Stomach (tissue), 9 donors: ENCODE results near the gene ETNK2. TPM values are rescaled to one million over a fixed set of nuclear protein-coding genes. Genes with fewer than 3 reads are reported as not detected.
A peak's percentile ranks its signal among the peaks of the same experiment; 100 is the strongest.

Experiments used
- DNase-seq, 2 donors: peaks; one replicate each; pipeline versions ENCODE4 v3.0.0 to v3.0.0-alpha.2; 2013 to 2019
- H3K27ac ChIP-seq, 5 donors: fragments of 200-600 bp in 4 of 5; sonication (generic) in 4 of 5; one replicate each; pipeline ENCODE4 v1.5.1; 2013 to 2019; ENCODE audit warnings: mild to moderate bottlenecking in 1 of 5, moderate library complexity in 1 of 5
- H3K27me3 ChIP-seq, 3 donors: fragments of 200-600 bp; sonication (generic); one replicate each; pipeline ENCODE4 v1.5.1; 2017 to 2019; ENCODE audit warnings: mixed run types in 1 of 3
- H3K36me3 ChIP-seq, 4 donors: fragments of 200-600 bp; sonication (generic); 1 replicate in 3 of 4; 2 replicates in 1 of 4; pipeline ENCODE4 v1.5.1; 2016 to 2019
- H3K4me1 ChIP-seq, 4 donors: fragments of 200-600 bp; sonication (generic); one replicate each; pipeline ENCODE4 v1.5.1; 2016 to 2019
- H3K4me3 ChIP-seq, 4 donors: fragments of 200-600 bp; sonication (generic) in 3 of 4; one replicate each; pipeline ENCODE4 v1.5.1; 2016 to 2019; ENCODE audit warnings: mild to moderate bottlenecking in 1 of 4
- H3K9me3 ChIP-seq, 4 donors: fragments of 200-600 bp; sonication (generic); one replicate each; pipeline ENCODE4 v1.5.1; 2016 to 2019
- EP300 ChIP-seq: sonication (generic); formaldehyde crosslinking; IDR thresholded peaks from one replicate; pipeline ENCODE4 v1.6.1; 2017; ENCODE audit warnings: antibody characterized with exemption
- POLR2A ChIP-seq, 4 donors: fragments of 450-650 bp; IDR thresholded peaks; one replicate each; pipeline ENCODE4 v1.6.1; 2016; ENCODE audit warnings: antibody characterized with exemption in 4 of 4, control low read depth in 2 of 4, mild to moderate bottlenecking in 1 of 4, moderate library complexity in 1 of 4
- POLR2AphosphoS5 ChIP-seq, 3 donors: sonication (generic); formaldehyde crosslinking; IDR thresholded peaks; one replicate each; pipeline ENCODE4 v1.6.1; 2016; ENCODE audit warnings: antibody characterized with exemption in 3 of 3
- WGBS, 5 donors: extraction: QIAGEN DNeasy Blood & Tissue Kit in 3 of 5; methylation state at CpG; one replicate each; pipeline versions ENCODE4 v1.1.5 to v1.1.7; 2013 to 2018; 5-methylcytosine and 5-hydroxymethylcytosine counted together
- intact Hi-C: fragments of 100-400 bp; cut with DNase I; formaldehyde crosslinking; loops from one replicate; pipeline ENCODE4 v1.15.1; 2023; ENCODE audit warnings: low total_unique reads
- polyA plus RNA-seq, 3 donors: library from polyadenylated mRNA; stranded (reverse); fragments of 200-250 nt; gene quantifications; one replicate each; pipeline ENCODE4 v1.2.3, GENCODE V29; 2013
- total RNA-seq, 5 donors: library from RNA; depleted of rRNA; stranded (reverse); fragments of >200 nt; gene quantifications; one replicate each; pipeline versions ENCODE4 v1.1.0 to v1.2.3, GENCODE V29; 2014 to 2016
- TF ChIP-seq, protein P1 (sequence below), 7 experiments: fragments of 450-650 bp in 4 of 7; fragments of 200-600 bp in 3 of 7; sonication (generic) in 3 of 7; IDR thresholded peaks; one replicate each; pipeline ENCODE4 v1.5.1; 2016 to 2019; ENCODE audit warnings: antibody characterized with exemption in 7 of 7, control low read depth in 2 of 7, mild to moderate bottlenecking in 1 of 7
- donor health status: healthy with polysubstance abuse.
- donor health status: Bipolar disorder and iron deficiency.
- donor health status: healthy.

ETNK2 gene
- total and polyA plus RNA-seq, 8 donors: 0.45 to 12.2 (median 7.1) TPM

DNA sequence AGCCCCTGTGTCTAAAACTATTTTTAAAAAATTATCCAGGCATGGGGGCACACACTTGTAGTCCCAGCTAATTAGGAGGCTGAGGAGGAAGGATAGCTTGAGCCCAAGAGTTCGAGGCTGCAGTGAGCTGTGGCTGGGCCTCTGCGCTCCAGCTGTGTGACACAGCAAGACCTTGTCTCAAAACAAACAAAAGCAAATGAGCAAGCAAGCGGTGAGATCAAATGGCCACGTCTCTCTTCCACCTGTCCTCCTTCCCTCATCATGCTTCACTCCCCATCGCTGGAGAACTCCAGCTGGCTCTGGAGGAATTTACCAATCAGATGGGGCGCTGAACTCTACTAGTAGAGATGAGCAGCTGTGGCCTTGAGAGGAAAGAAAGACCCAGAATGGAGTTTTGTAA lies 28.3 kb upstream of the ETNK2 start:
- WGBS, 5 donors: 74 to 83% (median 79%) methylated on average over 6 of the region's 6 CpGs
- H3K9me3 ChIP-seq: no peaks in the 10 kb centered on the region
- H3K27ac ChIP-seq: no peak overlapping the region
- H3K4me3 ChIP-seq: no peak overlapping the region
- TF ChIP-seq POLR2AphosphoS5 (IDR thresholded peaks at IDR 0.05) (no peak), POLR2A (IDR thresholded peaks at IDR 0.05) (no peak), EP300 (no peak)
- TF ChIP-seq, protein P1, sequence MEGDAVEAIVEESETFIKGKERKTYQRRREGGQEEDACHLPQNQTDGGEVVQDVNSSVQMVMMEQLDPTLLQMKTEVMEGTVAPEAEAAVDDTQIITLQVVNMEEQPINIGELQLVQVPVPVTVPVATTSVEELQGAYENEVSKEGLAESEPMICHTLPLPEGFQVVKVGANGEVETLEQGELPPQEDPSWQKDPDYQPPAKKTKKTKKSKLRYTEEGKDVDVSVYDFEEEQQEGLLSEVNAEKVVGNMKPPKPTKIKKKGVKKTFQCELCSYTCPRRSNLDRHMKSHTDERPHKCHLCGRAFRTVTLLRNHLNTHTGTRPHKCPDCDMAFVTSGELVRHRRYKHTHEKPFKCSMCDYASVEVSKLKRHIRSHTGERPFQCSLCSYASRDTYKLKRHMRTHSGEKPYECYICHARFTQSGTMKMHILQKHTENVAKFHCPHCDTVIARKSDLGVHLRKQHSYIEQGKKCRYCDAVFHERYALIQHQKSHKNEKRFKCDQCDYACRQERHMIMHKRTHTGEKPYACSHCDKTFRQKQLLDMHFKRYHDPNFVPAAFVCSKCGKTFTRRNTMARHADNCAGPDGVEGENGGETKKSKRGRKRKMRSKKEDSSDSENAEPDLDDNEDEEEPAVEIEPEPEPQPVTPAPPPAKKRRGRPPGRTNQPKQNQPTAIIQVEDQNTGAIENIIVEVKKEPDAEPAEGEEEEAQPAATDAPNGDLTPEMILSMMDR (IDR thresholded peaks at IDR 0.05): no peak
- H3K4me1 ChIP-seq: no peaks in the 10 kb centered on the region
- no peaks in the 10 kb centered on the region for H3K36me3 ChIP-seq
- no peak for DNase-seq
- peaks cover 0 to 4% (median 0%) of the 10 kb centered on the region in 3 donors for H3K27me3 ChIP-seq
- intact Hi-C loops: no loop called here

DNA sequence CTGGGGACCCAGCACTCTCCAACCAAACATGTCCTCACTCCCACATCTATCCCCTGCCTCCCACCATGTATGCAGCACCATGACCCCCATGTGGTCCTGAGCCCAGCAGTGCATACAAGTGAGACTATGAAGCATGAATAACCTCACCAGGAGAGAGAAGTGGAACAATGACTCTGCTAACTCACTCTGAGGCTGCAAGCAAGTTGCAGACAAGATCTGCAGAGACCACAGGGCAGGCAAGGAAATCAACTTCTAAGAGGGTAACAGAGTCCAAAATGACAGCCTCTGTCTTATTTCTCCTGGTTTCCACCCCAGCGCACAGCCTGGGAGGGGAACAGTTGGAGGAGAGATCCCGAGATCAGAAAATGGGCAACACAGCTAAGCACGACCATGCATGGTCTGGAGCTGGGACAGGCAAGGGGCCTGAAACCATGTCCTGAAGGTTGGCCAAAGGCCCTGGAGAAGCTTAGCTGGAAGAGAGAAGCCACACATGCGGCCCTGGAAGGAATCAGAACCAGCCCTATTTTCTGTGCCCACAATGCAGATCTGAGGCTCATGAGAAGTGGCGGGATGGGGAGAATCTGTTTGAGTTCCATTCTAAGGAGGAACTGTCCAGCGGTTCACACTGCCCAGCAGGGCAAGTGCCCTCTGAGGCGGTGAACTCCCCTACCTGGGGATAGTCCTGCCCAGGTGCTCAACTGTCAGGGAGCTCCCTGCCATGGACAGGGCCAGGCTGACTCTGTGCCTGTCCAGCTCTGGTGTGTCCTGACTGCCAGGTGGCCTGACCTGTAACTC lies 26.8 kb upstream of the ETNK2 start:
- Histone ChIP-seq H3K4me3 (no peak overlapping the region), H3K27ac (no peak overlapping the region), H3K36me3 (no peaks in the 10 kb centered on the region), H3K9me3 (no peaks in the 10 kb centered on the region), H3K4me1 (no peaks in the 10 kb centered on the region), H3K27me3 (peaks cover 0 to 9% (median 0%) of the 10 kb centered on the region in 3 donors)
- WGBS, 5 donors: 83 to 95% (median 89%) methylated on average over 7 of the region's 7 CpGs
- no peak for DNase-seq
- no peak for TF ChIP-seq EP300
- TF ChIP-seq POLR2AphosphoS5 (IDR thresholded peaks at IDR 0.05): no peak
- TF ChIP-seq POLR2A (IDR thresholded peaks at IDR 0.05): no peak
- TF ChIP-seq, protein P1 (IDR thresholded peaks at IDR 0.05): no peak
- intact Hi-C loops: no loop called here

DNA sequence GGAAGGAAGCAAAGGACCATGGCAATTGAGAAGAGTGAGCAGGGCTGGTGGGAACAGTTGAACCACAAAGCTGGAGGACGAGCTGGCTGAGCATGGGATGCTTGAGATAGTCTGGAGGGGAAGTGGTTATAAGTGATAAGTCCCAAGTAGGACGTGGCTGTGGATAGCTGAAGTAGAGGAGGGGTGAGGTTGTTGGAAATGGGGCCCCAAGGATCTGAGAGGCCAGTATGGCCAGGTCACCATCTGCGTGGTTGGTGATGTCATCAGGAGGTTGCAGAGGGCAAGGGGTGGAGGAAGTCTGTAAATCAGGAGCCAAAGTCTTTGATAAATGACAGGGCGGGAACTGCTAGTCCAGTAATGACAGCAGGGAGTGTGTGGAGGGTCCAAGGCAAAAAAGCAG lies 25.3 kb upstream of the ETNK2 start:
- TF ChIP-seq EP300 (no peak), POLR2AphosphoS5 (IDR thresholded peaks at IDR 0.05) (no peak), POLR2A (IDR thresholded peaks at IDR 0.05) (no peak)
- TF ChIP-seq, protein P1 (IDR thresholded peaks at IDR 0.05): no peak
- no peaks in the 10 kb centered on the region for H3K36me3 ChIP-seq
- peak in 1 of 2 donors; percentile 39 for DNase-seq
- no peak overlapping the region for H3K4me3 ChIP-seq
- H3K9me3 ChIP-seq: no peaks in the 10 kb centered on the region
- H3K27me3 ChIP-seq: peaks cover 0 to 9% (median 0%) of the 10 kb centered on the region in 3 donors
- 39 to 52% (median 46%) methylated on average over 4 of the region's 4 CpGs for WGBS, 5 donors
- H3K27ac ChIP-seq: no peak overlapping the region
- no peaks in the 10 kb centered on the region for H3K4me1 ChIP-seq
- intact Hi-C loops: no loop called here

DNA sequence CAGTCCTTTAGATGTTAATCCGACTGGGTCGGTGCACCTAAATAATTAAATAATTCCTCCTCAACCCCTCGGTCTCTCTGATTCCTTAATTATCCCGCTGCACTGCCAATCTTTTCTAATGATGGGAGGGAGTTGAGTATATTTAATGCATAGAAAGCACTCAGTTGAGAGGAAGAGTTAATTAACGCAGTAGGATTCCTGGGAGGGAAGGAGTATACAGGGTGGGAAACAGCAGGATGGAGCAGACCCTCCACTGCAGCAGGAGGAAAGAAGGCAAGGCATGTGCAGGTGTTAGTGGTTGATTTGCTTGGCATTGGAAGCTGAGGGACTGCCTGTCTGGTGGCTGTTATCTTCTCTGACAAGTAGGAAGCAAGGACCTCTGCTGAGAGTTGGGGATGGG lies 24.2 kb upstream of the ETNK2 start:
- WGBS, 5 donors: 87 to 91% (median 88%) methylated on average over 5 of the region's 5 CpGs
- no peaks in the 10 kb centered on the region for H3K4me1 ChIP-seq
- DNase-seq: no peak
- no peak overlapping the region for H3K27ac ChIP-seq
- no peaks in the 10 kb centered on the region for H3K9me3 ChIP-seq
- H3K27me3 ChIP-seq: peaks cover 0 to 9% (median 0%) of the 10 kb centered on the region in 3 donors
- intact Hi-C loops: no loop called here
- TF ChIP-seq EP300 (no peak), POLR2AphosphoS5 (IDR thresholded peaks at IDR 0.05) (no peak), POLR2A (IDR thresholded peaks at IDR 0.05) (no peak)
- TF ChIP-seq, protein P1 (IDR thresholded peaks at IDR 0.05): no peak
- H3K4me3 ChIP-seq: no peak overlapping the region
- no peaks in the 10 kb centered on the region for H3K36me3 ChIP-seq
